HG03378 (cell line): ENCODE measurements around the gene HGS.

Source experiments
- ATAC-seq: cut with Tn5 transposase; IDR thresholded peaks from one replicate; pipeline ENCODE4 v1.9.1; 2021; ENCODE audit warnings: mild to moderate bottlenecking, moderate library complexity; ENCODE audit not compliant: unreplicated experiment

Gene HGS

DNA sequence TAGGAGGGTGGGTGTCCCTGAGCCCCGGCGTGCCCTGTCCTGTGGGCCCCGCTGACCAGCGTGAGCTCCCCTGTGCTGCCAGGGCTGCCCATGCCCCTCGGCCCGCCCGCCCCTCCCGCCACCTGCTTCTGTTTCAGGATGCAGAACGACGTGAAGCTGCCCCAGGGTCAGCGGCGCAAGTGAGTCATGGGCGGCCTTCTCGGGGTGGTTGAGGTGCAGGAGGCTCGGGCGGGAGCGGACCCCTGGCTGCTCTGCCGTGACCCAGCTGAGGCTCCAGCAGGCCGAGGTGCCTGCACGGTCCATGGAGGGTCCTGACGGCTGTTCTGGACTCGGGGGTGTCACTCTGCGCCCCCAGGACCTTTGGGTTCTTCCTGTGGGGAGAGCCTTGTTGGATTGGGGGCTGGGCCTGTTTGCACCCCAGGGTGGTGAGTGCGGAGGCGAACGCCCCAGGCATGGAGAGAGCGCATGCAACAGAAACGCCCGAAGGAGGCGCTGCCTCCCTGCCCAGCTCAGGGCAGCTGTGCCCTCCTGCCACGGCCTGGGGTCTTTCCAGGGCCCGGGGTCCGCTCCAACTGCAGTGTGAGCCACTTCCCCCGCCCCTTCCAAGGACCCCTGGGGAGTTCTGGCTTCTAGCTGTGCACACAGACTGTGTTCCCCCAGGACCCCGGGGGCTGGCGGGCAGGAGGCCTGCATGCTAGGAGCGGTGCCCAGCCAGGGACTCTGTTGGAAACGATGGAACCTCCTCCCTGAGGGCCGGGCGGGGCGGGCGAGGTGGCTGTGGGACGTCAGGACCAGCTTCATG is 32.3 kb downstream of the HGS start:
- no peak for ATAC-seq

DNA sequence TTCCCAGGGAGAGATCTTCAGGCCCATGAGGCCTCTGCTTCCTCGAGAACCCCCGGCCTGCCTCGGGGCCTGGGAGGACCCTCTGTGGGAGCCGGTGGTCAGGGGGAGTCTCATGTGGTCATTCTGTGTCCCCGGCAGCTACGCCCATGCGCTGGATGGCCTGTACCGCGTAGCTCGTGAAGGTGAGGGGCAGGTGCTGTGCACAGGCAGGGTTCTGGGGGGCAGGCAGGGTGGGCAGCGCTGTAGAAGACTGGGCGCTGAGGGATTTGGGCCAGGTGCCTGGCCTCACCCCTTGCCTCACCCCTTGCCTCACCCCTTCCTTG is 32.8 kb downstream of the HGS start:
- ATAC-seq: no peak

GRCh38 chr17:81717049-81717765 is 33.4 kb downstream of the HGS start:
- no peak for ATAC-seq

DNA sequence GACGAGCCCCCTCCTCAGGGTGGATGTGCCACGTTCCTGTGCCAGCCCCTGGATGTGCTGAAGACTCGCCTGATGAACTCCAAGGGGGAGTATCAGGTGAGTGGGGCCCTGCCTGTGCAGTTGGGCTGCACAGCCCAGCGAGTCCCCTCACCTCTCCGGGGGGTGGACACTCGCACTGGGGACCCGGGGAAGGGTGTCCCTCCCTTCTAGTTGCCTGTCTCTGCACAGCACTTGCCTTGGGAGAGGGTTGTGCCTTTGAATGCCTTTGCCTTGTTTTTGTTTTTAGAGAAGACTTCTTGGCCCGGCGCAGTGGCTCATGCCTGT is 33.9 kb downstream of the HGS start:
- ATAC-seq: no peak

- no peak for ATAC-seq
Measured at GRCh38 chr17:81719410-81720266, 35.8 kb downstream of the HGS start.

DNA sequence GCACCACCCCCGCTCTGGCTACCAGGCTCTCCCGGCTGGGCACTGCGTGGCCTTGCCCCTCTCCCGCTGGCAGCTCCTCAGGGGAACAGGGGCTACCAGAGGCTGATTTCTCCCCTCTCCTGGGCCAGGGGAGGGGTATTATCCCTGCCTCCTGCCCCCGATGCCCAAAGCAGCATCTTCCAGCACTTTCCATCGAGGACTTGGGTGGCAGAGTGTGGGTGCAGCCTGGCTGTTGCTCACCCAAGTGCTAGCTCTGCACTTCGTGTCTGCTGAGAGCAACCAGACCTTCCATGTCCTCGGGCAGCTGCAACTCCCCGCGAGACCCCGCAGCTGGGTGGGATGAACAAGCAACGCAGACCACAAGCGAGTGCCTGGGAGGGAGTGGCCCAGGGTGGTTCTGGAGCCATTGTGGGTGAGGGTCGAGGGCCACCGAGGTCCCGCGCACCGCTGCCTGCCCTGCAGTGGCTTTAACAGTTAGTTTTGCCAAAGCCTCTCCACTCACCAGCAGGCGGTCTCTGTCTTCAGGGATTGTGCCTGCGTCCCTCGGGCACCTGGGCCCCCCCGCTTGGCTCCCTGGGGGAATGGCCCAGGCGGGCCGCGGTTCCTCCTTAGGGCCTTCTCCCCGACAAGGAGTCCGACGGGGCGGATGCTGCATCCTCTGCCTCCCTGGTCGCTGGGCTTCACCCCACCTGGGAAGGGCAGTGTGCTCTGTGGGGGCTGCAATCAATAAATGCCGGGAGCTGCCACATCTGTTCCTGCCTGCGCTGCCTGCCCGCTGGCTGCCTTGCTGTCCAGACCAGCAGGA is 36.7 kb downstream of the HGS start:
- ATAC-seq: no peak

DNA sequence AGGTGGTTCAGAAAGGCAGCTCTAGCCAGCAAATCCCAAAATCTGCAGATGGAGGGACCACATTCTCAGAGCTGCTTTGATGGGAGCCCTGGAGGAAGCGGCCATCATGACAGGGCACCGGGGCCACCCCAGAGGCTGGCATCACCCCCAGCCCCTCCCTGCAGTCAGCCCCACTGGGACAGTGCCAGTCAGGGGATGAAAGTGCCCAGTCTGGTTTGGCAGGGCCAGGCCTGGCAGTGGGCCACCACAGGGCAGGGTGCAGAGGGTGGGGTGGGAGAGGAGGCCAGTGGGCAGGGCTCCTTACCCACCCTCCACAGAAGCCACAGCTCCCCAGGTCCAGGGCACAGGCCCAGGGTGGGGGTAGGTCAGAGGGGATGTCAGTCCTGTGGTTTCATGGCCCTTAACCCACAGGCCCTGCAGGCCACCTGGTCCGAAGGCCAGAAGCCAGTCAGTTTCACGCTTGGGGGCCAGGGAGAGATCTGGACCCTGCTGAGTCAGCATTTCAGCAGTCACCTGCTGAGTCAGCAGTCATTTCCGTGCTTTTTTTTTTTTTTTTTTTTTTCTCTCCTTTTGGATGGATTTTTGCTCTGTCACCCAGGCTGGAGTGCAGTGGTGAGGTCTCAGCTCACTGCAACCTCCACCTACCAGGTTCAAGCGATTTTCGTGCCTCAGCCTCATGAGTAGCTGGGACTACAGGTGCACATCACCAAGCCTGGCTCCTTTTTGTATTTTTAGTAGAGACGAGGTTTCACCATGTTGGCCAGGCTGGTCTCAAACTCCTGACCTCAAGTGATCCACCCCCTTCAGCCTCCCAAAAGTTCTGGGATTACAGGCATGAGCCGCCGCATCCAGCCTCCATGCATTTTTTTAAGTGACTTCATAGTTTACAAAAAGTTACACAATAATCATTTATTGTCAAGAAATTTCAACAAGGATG is 38.6 kb downstream of the HGS start:
- no peak for ATAC-seq

- ATAC-seq: no peak
Measured at GRCh38 chr17:81723651-81724209, 39.9 kb downstream of the HGS start.

- ATAC-seq: no peak
Measured at GRCh38 chr17:81725439-81725838, 41.6 kb downstream of the HGS start.

DNA sequence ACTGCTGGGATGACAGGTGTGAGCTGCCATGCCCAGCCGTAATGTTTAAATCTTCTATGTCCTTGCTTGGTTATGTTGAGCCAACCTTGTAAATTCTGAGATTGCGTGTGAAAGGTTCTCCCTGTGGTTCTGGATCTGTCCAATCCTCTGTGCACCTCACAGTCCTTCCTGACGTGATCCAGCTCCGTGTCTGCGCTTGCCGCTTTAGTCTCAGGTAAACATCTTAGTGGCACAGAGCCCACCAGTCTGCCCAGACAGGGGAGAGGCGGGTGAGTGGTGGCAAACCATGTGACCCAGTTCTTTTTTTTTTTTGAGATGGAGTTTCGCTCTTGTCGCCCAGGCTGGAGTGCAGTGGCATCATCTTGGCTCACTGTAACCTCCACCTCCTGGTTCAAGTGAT is 42.2 kb downstream of the HGS start:
- no peak for ATAC-seq

DNA sequence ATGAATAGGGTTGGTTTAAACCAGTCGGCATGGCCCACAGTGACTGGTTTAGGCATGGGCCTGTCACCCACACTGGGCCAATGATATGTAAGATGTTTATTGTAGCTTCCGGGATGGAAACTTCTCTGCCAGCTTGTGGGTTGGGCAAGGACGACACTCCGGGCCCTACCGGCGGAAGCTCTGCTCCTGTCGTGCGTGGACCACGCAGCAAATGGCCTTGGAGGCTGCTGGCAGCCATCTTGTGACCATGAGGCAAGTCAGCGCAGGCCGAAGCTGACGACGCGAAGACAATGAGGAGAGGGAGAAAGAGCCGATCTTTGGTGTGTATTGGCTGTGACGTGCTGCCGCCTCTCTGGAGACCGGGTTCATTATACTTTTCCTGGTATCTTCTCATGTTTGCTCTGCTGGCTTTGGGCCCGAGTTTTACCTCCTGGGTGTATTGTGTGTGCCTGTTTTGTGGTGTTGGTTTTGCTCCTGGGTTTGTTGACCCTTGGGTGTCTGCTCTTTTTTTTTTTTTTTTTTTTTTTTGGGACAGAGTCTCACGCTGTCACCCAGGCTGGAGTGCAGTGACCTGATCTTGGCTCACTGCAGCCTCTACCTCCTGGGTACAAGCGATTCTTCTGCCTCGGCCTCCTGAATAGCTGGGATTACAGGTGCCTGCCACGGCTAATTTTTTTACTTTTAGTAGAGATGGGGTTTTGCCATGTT is 43.7 kb downstream of the HGS start:
- ATAC-seq: no peak

GRCh38 chr17:81733507-81734404 is 49.9 kb downstream of the HGS start:
- ATAC-seq: no peak

DNA sequence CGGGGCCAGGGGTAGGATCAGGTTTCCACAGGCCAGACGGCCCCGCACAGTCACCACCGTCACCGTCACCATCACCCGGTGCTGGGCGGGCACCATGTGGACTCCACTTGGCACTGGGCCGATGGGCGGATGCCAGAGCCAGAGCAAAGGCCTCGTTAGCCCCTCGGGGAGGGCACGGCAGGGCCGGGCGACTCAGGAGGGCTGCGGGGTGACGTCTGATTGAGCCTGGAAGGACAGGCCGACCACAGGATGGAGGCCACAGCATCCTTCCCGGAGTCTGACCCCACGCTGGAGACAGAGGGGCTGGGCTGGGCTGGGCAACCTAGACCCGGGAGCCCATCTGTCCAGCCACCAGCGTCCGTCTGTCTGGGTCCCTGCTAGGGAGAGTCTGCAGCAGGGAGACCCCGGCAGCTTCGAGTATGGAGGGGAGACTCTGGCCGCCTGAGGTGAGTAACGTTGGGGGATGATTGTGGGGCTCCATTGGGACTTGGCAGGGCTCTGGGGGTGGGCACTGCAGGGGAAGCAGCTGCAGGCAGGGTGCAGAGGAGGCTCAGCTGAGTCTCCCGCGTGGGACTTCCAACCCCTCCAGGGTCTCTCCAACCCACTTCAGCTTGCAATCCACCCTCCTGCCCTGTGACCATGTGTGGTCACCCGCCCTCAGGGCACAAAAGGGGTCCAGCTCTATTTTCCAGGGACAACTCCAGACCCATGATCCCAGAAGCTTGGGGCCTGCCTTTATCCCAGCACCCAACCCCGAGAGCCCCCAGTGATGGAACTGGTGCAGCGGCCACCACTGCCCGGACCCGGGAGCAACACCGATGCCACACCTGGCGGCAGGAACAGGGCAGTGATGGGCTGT is 50.8 kb downstream of the HGS start:
- ATAC-seq: no peak

DNA sequence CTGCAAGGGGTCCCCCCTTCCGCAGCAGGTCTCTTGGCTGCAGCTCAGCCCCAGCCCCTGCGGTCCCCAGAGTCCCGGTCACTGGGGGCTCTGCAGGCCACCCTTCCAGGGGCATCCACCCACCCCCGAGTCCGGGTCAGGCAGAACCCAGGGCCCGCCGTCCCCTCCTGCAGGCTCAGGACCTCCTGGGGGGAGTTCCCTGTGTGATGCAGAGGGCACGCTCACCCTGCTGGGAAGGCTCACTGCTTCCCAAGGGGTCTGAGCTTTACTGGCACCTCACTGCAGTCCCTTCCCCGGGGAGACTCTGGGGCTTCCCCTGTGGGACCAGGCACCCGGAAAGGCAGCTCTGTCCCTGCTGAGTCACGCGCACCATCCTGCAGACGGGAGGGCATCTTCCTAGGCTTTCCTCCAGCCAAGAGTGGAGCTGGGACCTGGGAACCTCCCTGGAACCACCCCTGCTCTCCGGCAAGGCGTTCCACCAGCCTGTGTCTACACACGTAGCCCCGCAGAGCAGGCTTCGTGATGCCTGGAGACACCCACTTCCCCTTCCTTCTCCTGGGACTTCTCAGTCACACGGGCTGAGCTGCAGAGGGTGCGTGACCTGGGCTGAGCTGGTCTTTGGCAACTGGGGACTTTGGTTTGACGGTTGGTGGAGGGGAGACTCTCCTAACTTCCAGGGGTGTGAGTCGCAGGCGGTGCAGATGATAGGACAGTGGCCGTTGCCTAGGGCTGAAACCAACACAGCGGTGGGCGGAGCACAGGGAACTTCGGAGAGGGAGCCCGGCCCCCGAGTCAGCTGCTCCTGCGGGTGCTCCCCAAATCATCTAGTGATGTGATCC is 51.7 kb downstream of the HGS start:
- ATAC-seq: no peak

DNA sequence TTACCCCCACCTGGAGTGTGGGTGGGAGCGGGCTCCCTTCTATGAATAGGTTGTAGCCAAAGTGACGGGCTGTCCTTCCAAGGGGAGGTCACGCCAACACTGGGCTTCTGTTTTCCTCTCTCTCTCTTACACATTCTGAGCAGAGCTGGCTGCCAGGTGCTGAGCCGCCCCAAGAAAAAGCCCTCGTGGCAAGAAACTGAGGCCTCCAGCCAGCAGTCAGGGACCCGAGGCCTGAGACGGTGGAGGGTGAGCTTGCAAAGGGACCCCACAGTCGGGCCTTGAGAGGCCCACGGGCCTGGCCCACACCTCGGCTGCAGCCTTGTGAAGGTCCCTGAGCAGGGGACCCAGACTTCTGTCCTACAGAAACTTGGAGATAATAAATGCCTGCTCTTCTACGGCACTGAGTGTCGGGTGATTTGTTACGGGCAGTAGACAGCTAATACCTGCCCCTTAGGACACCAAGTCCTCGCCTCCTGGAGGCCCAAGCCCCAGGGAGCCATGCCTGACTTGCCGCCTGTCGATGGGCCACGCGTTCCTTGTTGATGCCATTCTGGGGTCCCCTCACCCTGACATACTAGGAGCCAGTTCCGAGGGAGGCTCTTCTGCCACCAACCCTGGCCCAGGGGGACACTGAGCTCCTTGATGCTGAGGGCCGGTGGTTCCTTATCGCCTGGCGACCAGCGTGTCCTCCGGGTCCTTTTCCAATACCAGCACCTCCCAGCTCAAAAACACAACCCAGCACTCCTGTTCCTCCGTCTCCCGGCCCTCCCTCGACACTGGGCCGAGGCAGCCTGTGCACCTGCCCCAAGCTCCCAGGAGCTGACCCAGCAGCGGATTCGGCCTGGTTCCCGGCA is 54.4 kb downstream of the HGS start:
- ATAC-seq: no peak
